HG03439 (cell line): Measurements from ENCODE around the gene FREY1.

ENCODE experiments used
- ATAC-seq: cut with Tn5 transposase; IDR thresholded peaks from one replicate; pipeline ENCODE4 v1.9.1; 2021; ENCODE audit warnings: mild to moderate bottlenecking, moderate library complexity; ENCODE audit not compliant: unreplicated experiment

The FREY1 gene

GRCh38 chr11:45897556-45897955 lies 9.5 kb downstream of the FREY1 start:
- no peak for ATAC-seq

GRCh38 chr11:45896422-45896984 lies 10.6 kb downstream of the FREY1 start:
- no peak for ATAC-seq

DNA sequence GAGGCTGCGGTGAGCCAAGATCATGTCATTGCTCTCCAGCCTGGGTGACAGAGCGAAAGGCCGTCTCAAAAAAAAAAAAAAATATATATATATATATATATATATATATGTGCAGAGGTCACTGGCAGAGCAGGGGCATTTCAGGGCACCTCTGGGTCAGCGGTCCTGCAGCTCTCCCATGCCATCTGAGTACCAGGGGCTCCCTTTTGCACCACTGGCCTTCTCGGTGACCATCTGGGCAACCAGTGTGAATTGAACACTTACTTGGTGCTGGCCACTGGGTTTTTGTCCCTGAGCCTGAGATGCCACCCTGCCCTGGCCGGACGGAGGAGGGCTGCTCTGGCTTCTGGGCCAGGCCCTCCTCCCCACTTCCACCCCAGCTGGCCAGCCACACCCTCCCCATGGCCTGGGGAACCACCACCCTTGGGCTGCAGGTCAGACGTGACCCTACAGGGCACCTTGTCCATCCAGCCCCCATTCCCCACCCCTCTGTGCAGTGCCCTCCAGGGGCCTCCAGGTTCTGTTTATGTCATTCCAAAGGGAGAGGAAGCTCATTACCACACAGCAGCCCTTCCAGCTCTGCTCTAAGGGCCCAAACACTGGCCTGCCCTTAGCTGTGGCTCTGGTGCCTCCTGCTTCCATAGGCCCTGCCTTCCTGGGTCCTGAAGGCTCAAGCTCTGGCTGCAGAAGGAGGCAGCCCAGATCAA lies 11.4 kb downstream of the FREY1 start:
- no peak for ATAC-seq

DNA sequence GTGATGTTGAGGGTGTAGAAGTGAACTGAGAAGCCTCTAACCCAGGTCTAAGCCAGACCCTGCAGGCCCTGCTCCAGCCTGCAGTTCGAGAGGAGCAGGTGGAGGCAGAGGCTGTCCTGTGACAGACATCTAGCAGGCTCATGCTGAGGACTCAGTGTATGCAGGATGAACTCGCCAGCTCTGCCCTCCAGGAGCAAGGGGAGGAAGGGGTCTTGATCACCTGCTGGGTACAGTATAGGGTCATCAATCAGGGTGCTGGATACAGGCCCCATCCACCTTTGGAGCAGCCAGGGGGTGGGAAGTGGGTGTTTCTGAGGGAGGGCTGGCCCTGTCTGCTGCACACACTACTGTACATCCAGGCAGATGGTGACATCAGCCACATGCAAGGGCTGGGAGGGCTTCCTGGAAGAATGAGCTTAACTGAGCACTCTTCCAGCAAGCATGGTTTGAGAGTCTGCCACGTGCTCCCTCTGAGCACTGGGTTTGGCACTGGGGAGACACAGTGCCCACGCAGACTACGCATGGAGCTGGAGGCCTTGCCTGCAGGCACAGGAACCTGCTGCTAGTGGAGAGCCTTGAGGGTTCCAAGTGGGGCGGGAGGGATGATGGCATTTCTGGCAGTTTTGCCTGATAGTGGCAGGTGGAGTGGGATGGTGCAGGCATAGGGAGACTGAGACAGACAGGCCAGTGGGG lies 12.4 kb downstream of the FREY1 start:
- ATAC-seq = no peak

DNA sequence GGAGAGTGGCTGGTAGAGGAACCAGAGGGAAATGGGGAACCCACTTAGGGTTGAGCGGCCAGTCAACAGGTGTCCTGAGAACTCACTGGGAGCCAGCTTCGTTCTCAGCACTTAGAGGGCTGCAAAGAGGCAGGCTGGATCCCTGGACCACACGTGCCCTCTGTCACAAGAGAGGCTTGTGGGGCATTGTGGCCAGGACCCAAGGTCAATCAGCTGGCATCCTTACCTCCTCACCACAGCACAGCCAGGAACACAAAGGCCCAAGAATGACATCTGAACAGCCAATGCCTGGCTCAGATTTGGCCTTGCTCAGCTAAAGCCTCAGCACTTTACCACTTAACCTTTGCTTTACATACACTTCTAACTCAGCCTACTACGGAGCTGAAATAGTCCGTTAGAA lies 14.2 kb downstream of the FREY1 start:
- no peak for ATAC-seq

DNA sequence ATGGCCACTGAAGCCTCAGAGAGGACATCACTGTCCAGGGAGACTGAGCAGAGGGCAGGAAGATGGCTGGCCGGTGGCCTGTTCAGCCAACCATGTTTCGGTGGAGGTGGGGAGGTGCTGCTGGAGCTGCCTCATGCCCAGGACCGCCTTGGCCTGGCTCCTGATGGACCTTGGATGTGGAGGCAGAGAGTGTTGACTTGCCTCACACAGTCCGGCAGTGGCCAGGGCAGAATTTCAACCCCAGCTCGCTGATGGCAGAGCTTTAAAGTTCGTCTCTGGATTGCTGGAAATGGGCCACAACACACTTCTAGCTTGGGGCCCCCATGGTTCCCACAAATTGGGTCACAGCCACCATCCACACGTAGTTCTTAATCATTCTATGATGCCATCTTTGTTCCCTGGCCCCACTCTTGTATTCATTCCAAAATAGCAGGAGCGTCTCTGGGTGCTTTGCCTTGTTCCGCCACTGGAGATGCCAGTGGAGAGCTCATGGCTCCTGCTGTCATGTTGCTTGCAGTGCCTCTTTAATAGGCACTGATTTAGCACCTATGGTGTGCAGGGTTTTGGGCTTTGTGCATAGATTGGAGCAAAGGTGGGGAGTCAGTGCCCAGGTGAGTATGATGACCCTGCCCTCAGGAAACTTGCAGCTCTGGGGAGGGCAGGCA lies 16.1 kb downstream of the FREY1 start:
- ATAC-seq = no peak

DNA sequence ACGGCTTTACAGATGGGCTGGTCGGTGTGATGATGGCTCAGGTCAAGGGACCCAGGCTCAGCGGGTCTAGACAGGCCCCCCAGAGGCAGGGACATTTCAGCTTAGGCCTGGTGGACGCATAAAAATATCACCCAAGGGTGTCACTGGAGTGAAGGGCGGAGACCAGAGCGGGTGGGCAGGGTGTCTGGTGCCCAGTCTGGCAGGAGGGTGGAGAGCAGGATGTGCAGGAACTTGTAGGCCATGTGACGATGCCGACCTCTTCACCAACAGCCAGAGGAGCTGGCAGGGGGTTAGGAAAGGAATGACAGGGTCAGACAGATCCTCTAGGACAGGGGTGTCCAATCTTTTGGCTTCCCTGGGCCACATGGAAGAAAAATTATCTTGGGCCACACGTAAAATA lies 17.1 kb downstream of the FREY1 start:
- no peak for ATAC-seq

GRCh38 chr11:45889555-45889954 lies 17.5 kb downstream of the FREY1 start:
- no peak for ATAC-seq

GRCh38 chr11:45887587-45887986 lies 19.5 kb downstream of the FREY1 start:
- no peak for ATAC-seq

GRCh38 chr11:45886816-45887520 lies 20.1 kb downstream of the FREY1 start:
- ATAC-seq = no peak

DNA sequence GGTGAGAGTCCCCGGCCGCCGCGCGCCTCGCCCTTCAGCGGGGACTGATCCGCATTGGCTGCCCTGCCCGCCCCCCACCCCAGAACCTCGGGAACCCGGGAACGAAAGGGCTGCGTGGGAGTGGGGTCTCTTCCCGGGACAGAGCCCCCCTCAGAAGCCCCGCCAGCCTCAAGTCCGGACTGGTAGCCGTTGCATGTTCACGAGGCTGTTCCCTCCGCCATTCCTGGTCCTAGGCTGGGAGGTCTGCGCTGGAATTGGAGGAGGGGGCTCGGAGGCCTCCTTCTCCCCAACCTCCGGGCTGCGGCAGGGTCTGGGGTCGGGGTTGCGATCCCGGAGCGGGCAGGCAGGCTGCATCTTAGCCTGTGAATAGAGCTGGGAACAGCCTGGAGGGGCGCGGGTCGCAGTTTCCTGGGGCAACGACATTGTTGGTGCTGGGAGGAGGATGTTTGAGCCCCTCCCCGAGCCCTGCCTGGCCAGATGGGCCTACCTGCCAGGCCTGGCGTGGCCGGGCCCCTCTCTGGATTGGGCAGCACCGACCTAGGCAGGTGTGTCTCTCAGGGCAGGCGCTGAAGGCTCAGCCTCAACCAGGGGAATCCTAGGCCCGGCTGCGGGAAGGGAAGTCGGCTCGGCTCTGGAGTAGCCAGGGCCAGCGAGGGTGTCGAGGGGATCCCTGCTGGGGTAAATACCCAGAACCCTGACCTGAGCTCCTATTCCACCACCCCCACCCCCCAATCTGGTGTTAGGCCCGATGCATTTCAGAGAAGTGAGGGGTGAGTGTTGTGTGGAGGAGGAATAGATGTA lies 20.9 kb downstream of the FREY1 start:
- ATAC-seq = no peak

DNA sequence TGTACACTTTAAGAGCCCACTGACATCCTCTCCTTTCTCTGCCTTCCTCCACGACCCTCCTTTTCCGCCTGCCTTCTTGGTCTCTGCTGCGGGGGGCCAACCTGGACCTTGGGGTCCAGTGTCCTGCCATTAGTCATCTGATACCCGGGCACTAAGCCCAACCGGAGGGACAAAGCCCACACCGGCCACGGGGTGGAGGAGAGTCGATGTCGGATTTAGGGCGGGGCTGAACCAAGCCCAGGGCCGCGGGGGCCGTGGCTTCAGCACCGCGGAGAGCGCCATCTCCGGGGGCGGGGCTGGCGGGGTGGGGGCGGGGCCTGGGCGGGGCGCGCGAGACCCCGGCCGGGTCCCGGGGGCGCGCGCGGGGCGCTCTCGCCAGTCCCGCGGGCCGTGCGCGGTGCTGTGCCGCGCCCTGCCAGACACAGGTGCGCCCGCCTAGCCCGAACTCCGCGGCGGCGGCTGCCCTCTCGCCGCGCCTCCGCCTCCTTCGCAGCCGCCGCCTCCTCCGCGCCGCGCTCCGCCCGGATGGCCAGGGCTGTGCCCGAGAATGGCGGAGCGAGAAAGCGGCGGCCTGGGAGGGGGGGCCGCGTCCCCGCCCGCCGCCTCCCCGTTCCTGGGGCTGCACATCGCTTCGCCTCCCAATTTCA lies 21.7 kb downstream of the FREY1 start, which contains the start of gene MAPK8IP1:
Gene MAPK8IP1, plus strand, starts transcription at position 378 of the 647 bp plus-strand sequence. Its CDS starts 170 bp downstream, at position 548.
- peak; percentile 59 for ATAC-seq

- no peak for ATAC-seq
Observed at GRCh38 chr11:45884596-45885185, 22.4 kb downstream of the FREY1 start.

DNA sequence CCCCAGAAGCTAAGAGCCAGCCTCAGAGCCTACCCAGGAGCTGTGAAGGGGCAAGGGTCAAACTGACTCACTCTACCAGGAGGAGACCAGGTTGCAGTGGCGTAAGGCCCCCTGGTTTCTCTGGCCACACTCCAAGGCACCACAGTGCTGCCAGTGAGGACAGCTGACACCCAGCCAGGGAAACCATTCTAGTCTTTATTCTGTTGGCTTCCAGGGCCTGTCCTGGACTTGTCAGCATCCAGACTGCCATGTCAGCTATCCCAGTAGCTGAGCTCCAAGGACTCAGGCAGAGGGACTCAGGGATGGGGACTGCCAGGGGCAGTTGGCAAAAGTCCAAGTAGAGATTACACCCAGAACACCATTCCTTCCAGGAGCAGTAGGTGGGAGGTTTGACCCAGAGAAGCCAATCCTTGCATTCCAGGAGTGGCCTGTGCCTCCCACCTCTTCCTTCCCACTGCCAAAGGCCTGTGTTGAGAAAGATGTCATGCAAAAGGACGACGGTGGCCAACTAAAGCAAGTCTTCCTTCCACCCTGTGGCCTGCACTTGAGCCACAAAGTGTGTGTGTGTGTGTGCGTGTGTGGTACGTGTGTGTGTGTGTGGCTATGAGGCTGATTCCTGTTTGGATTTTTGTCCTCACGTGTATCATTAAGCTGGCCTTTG lies 25.2 kb downstream of the FREY1 start:
- ATAC-seq = no peak

GRCh38 chr11:45880772-45881570 lies 26.1 kb downstream of the FREY1 start:
- no peak for ATAC-seq

- ATAC-seq = no peak
Observed at GRCh38 chr11:45879803-45880686, 27.0 kb downstream of the FREY1 start.

DNA sequence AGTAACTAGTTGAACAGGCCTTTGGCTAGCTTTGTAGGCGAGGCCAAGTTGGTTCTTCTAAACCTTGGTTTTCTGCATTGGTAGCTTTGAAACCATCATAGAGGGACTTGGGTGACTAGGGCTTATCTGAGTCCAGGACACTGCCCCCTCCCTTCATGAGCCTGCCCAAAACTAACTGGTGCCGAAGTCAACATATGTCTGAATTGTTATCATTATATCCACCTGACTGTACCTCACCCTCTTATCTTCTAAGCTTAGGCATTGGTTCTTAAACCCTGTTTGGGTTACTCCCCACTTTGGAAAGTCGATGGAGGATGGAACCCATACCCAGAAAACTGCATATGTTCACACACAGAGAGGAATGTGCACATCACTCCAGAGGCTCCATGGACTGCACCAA lies 29.2 kb downstream of the FREY1 start:
- ATAC-seq = no peak
